Thyroid gland (tissue), 4 donors: ENCODE data around the gene ICOS.

ENCODE experiments used
- CTCF ChIP-seq, 6 experiments: fragments of 200-600 bp in 3 of 6; fragments of 450-650 bp in 3 of 6; sonication (generic) in 3 of 6; IDR thresholded peaks; one replicate each; pipeline ENCODE4 v1.5.1; 2016 to 2019; ENCODE audit warnings: antibody characterized with exemption in 6 of 6, mild to moderate bottlenecking in 2 of 6, inconsistent platforms in 1 of 6, moderate library complexity in 1 of 6
- POLR2A ChIP-seq, 2 donors: fragments of 450-650 bp; IDR thresholded peaks; one replicate each; pipeline ENCODE4 v1.6.1; 2017; ENCODE audit warnings: antibody characterized with exemption in 2 of 2, mild to moderate bottlenecking in 2 of 2, moderate library complexity in 1 of 2

- TF ChIP-seq CTCF (IDR thresholded peaks at IDR 0.05): no peak
- no peak for TF ChIP-seq POLR2A (IDR thresholded peaks at IDR 0.05)
Observed at GRCh38 chr2:203994735-203995134, 58.2 kb downstream of the ICOS start.
